Trophoblast cell (in vitro differentiated cells and primary cell): Measurements from ENCODE around the gene FAU.

Source experiments
- DNase-seq, 2 donors: peaks; one replicate each; pipeline ENCODE4 v3.0.0-alpha.2; 2016
- H2AFZ ChIP-seq: 2 replicates; pipeline ENCODE4 v1.6.1; 2013; ENCODE audit warnings: low read length, moderate library complexity, mild to moderate bottlenecking; ENCODE audit not compliant: insufficient read depth, poor library complexity
- H2AK5ac ChIP-seq: 2 replicates; pipeline ENCODE4 v1.6.1; 2013; ENCODE audit warnings: mild to moderate bottlenecking, low read length
- H2BK120ac ChIP-seq: 2 replicates; pipeline ENCODE4 v1.6.1; 2013; ENCODE audit warnings: low read length, mild to moderate bottlenecking, moderate library complexity; ENCODE audit not compliant: insufficient read depth, poor library complexity
- H2BK12ac ChIP-seq: 2 replicates; pipeline ENCODE4 v1.6.1; 2013; ENCODE audit warnings: mild to moderate bottlenecking, low read length, moderate library complexity
- H2BK5ac ChIP-seq: 2 replicates; pipeline ENCODE4 v1.6.1; 2013; ENCODE audit warnings: low read length, low read depth, moderate library complexity, mild to moderate bottlenecking; ENCODE audit not compliant: poor library complexity
- H3K14ac ChIP-seq: 2 replicates; pipeline ENCODE4 v1.6.1; 2013; ENCODE audit warnings: mild to moderate bottlenecking, low read length
- H3K18ac ChIP-seq: 2 replicates; pipeline ENCODE4 v1.6.1; 2013; ENCODE audit warnings: mild to moderate bottlenecking, low read length
- H3K23ac ChIP-seq: 2 replicates; pipeline ENCODE4 v1.6.1; 2013; ENCODE audit warnings: low read length
- H3K27ac ChIP-seq: 2 replicates; pipeline ENCODE4 v1.5.1; 2013; ENCODE audit warnings: low read depth, mild to moderate bottlenecking, inconsistent platforms, low read length, moderate library complexity
- H3K27me3 ChIP-seq: 2 replicates; pipeline ENCODE4 v1.6.1; 2013; ENCODE audit warnings: inconsistent platforms, mild to moderate bottlenecking, low read length, moderate library complexity; ENCODE audit not compliant: insufficient read depth
- H3K36me3 ChIP-seq, 2 experiments: 1 replicate in 1 of 2; 2 replicates in 1 of 2; pipeline ENCODE4 v1.6.1; 2013; ENCODE audit warnings: low read length in 2 of 2, mild to moderate bottlenecking in 2 of 2, moderate library complexity in 1 of 2; ENCODE audit not compliant: insufficient read depth in 2 of 2, control insufficient read depth in 1 of 2
- H3K4ac ChIP-seq: 2 replicates; pipeline ENCODE4 v1.6.1; 2013; ENCODE audit warnings: low read depth, mild to moderate bottlenecking, low read length, moderate library complexity
- H3K4me1 ChIP-seq, 2 experiments: 1 replicate in 1 of 2; 2 replicates in 1 of 2; pipeline ENCODE4 v1.6.1; 2013; ENCODE audit warnings: low read length in 2 of 2, mild to moderate bottlenecking in 2 of 2, moderate library complexity in 1 of 2; ENCODE audit not compliant: insufficient read depth in 2 of 2, control insufficient read depth in 1 of 2
- H3K4me2 ChIP-seq: 2 replicates; pipeline ENCODE4 v1.6.1; 2013; ENCODE audit warnings: inconsistent platforms, mild to moderate bottlenecking, low read length, moderate library complexity
- H3K4me3 ChIP-seq: 2 replicates; pipeline ENCODE4 v1.5.1; 2013; ENCODE audit warnings: mild to moderate bottlenecking, low read depth, low read length, inconsistent platforms
- H3K79me1 ChIP-seq: one replicate; pipeline ENCODE4 v1.6.1; 2013; ENCODE audit warnings: low read length
- H3K79me2 ChIP-seq: 2 replicates; pipeline ENCODE4 v1.6.1; 2013; ENCODE audit warnings: low read length, mild to moderate bottlenecking; ENCODE audit not compliant: control insufficient read depth, insufficient read depth, poor library complexity
- H3K9ac ChIP-seq: 2 replicates; pipeline ENCODE4 v1.6.1; 2013; ENCODE audit warnings: mild to moderate bottlenecking, low read length
- H3K9me3 ChIP-seq: 2 replicates; pipeline ENCODE4 v1.6.1; 2013; ENCODE audit warnings: low read depth, mild to moderate bottlenecking, control low read depth, inconsistent platforms, low read length; ENCODE audit not compliant: insufficient read depth
- H4K12ac ChIP-seq: 2 replicates; pipeline ENCODE4 v1.6.1; 2013; ENCODE audit warnings: low read depth, mild to moderate bottlenecking, low read length, moderate library complexity
- H4K8ac ChIP-seq: 2 replicates; pipeline ENCODE4 v1.6.1; 2013; ENCODE audit warnings: low read depth, mild to moderate bottlenecking, low read length, moderate library complexity
- H4K91ac ChIP-seq: one replicate; pipeline ENCODE4 v1.6.1; 2013; ENCODE audit warnings: low read depth, mild to moderate bottlenecking, low read length, moderate library complexity
- WGBS: extraction: QIAGEN DNeasy Blood & Tissue Kit; methylation state at CpG from one replicate; pipeline ENCODE4 v1.1.7; 2013; ENCODE audit warnings: missing lambda C conversion rate; ENCODE audit not compliant: insufficient read length, insufficient coverage; ENCODE audit errors: extremely low coverage; 5-methylcytosine and 5-hydroxymethylcytosine counted together

The FAU gene

DNA sequence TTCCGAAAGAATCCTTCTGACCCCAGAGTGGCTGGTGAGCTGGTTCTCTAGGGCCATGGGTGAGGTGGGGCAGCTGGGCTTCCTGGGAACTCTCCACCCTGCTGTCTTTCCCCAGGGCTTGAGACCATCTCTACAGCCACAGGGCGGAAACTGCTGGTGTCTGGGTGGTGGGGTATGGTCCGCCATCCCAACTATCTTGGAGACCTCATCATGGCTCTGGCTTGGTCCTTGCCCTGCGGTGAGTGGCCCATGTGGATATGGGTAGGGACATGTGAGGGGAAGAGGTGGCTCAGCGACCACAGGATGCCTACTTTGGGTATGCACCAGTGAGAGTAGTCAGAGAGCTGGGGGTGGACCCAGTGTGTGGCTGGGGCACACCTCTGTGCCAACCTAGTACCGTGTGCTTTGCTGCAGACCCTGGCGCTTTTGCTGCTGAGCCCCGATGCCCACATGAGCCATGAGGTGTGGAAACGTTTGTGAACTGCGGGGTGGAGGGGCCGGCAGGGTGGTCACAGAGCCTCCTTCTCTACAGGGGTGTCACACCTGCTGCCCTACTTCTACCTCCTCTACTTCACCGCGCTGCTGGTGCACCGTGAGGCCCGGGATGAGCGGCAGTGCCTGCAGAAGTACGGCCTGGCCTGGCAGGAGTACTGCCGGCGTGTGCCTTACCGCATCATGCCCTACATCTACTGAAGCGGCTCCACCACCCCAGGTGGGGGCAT, 6.4 kb downstream of the FAU start:
- no peak overlapping the region for H3K18ac ChIP-seq
- no peak overlapping the region for H4K12ac ChIP-seq
- H3K79me2 ChIP-seq, result peaks cover 19% of the 10 kb centered on the region
- H3K27ac ChIP-seq, result no peak overlapping the region
- H2BK12ac ChIP-seq, result no peak overlapping the region
- no peak overlapping the region for H4K91ac ChIP-seq
- no peak overlapping the region for H3K4ac ChIP-seq
- H2AFZ ChIP-seq, result no peak overlapping the region
- DNase-seq, result no peak
- peak overlapping the region; percentile 10 for H3K4me3 ChIP-seq
- H3K36me3 ChIP-seq, result peaks cover 34 to 45% of the 10 kb centered on the region in 2 experiments
- peaks cover 18% of the 10 kb centered on the region for H3K79me1 ChIP-seq
- H3K4me2 ChIP-seq, result no peak overlapping the region
- WGBS, result no CpG with 5 or more reads among the region's 21 CpGs
- no peak overlapping the region for H3K14ac ChIP-seq
- H3K9ac ChIP-seq, result no peak overlapping the region
- no peaks in the 10 kb centered on the region for H3K9me3 ChIP-seq
- H2BK5ac ChIP-seq, result no peak overlapping the region
- H3K23ac ChIP-seq, result no peak overlapping the region
- H2AK5ac ChIP-seq, result no peak overlapping the region
- no peak overlapping the region for H4K8ac ChIP-seq
- H2BK120ac ChIP-seq, result no peak overlapping the region
- H3K27me3 ChIP-seq, result no peaks in the 10 kb centered on the region
- peaks cover 17 to 20% of the 10 kb centered on the region in 2 experiments for H3K4me1 ChIP-seq

GRCh38 chr11:65114538-65115171, 7.3 kb downstream of the FAU start:
- Histone ChIP-seq H3K23ac (no peak overlapping the region), H3K18ac (no peak overlapping the region), H2AK5ac (no peak overlapping the region), H3K4me3 (no peak overlapping the region), H4K8ac (no peak overlapping the region), H4K12ac (no peak overlapping the region), H4K91ac (no peak overlapping the region), H2BK120ac (no peak overlapping the region), H2BK12ac (no peak overlapping the region), H3K9ac (no peak overlapping the region), H3K14ac (no peak overlapping the region), H3K27ac (no peak overlapping the region), H2BK5ac (no peak overlapping the region), H3K36me3 (peaks cover 28 to 39% of the 10 kb centered on the region in 2 experiments), H3K4me2 (no peak overlapping the region), H3K27me3 (no peaks in the 10 kb centered on the region), H3K79me2 (peaks cover 19% of the 10 kb centered on the region), H2AFZ (no peak overlapping the region), H3K79me1 (peaks cover 18% of the 10 kb centered on the region), H3K9me3 (no peaks in the 10 kb centered on the region), H3K4ac (no peak overlapping the region), H3K4me1 (peaks cover 17 to 20% of the 10 kb centered on the region in 2 experiments)
- no CpG with 5 or more reads among the region's 11 CpGs for WGBS
- no peak for DNase-seq

GRCh38 chr11:65113839-65114238, 8.1 kb downstream of the FAU start:
- Histone ChIP-seq H3K18ac (no peak overlapping the region), H3K79me2 (peaks cover 19% of the 10 kb centered on the region), H4K12ac (no peak overlapping the region), H3K4me2 (no peak overlapping the region), H2AFZ (no peak overlapping the region), H3K9me3 (no peaks in the 10 kb centered on the region), H2AK5ac (no peak overlapping the region), H3K4me3 (no peak overlapping the region), H3K9ac (no peak overlapping the region), H4K91ac (no peak overlapping the region), H3K36me3 (peaks cover 30 to 42% of the 10 kb centered on the region in 2 experiments), H3K27ac (no peak overlapping the region), H4K8ac (no peak overlapping the region), H3K23ac (no peak overlapping the region), H3K4ac (no peak overlapping the region), H2BK5ac (no peak overlapping the region), H3K27me3 (no peaks in the 10 kb centered on the region), H2BK12ac (no peak overlapping the region), H2BK120ac (no peak overlapping the region), H3K4me1 (peaks cover 17 to 20% of the 10 kb centered on the region in 2 experiments), H3K79me1 (peaks cover 18% of the 10 kb centered on the region), H3K14ac (no peak overlapping the region)
- DNase-seq, result no peak
- WGBS, result no CpG with 5 or more reads among the region's 6 CpGs

- no peak overlapping the region for H2AK5ac ChIP-seq
- peaks cover 33 to 42% of the 10 kb centered on the region in 2 experiments for H3K36me3 ChIP-seq
- H2AFZ ChIP-seq, result peak overlapping the region; percentile 51
- peak overlapping the region; percentile 74 for H3K4me2 ChIP-seq
- no peak overlapping the region for H2BK5ac ChIP-seq
- H3K4ac ChIP-seq, result peak overlapping the region; percentile 16
- H3K18ac ChIP-seq, result peak overlapping the region; percentile 24
- H3K27ac ChIP-seq, result peak overlapping the region; percentile 35
- H3K23ac ChIP-seq, result no peak overlapping the region
- peaks cover 19% of the 10 kb centered on the region for H3K79me2 ChIP-seq
- no peak overlapping the region for H2BK12ac ChIP-seq
- H3K4me3 ChIP-seq, result peak overlapping the region; percentile 76
- peaks cover 18% of the 10 kb centered on the region for H3K79me1 ChIP-seq
- no peak overlapping the region for H2BK120ac ChIP-seq
- H4K91ac ChIP-seq, result peak overlapping the region; percentile 40
- peak overlapping the region; percentile 18 for H3K9ac ChIP-seq
- H4K12ac ChIP-seq, result no peak overlapping the region
- no peaks in the 10 kb centered on the region for H3K9me3 ChIP-seq
- H3K27me3 ChIP-seq, result no peaks in the 10 kb centered on the region
- H3K14ac ChIP-seq, result peak overlapping the region; percentile 54
- H3K4me1 ChIP-seq, result peaks cover 17 to 20% of the 10 kb centered on the region in 2 experiments
- WGBS, result no CpG with 5 or more reads among the region's 14 CpGs
- peak overlapping the region; percentile 69 for H4K8ac ChIP-seq
- no peak for DNase-seq
These were observed 8.6 kb downstream of the FAU start for GRCh38 chr11:65113361-65113756.
